ENCODE data around the gene ITPRIPL1.

DNA sequence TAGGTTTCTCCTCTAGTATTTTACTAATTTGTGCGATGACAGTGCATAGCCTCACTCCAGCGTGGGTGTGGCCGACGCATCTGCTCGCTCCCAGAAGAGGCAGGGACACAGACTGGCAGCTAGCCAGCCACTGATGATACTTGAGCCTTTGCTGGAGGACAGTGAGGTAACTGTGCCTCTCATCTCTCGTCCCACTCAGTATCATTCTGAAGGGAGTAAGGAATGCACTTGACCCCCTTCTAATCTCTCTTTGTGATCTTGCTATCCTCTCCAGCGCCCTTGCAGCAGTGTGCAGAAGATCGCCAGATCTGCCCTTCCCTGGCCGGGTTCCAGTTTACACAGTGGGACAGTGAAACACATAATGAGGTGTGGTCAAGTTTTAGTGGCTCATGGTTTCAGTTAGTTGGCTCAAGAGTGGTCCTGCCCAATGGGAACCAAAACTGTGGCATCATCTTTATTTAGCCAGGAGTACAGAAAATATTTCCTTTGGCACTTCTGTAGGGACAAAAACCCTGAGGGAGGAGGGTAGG, 28.0 kb downstream of the ITPRIPL1 start:
- TF ChIP-seq POLR2A (IDR thresholded peaks at IDR 0.05) (no peak), EP300 (IDR thresholded peaks at IDR 0.05) (no peak)
- TF ChIP-seq, protein P1, sequence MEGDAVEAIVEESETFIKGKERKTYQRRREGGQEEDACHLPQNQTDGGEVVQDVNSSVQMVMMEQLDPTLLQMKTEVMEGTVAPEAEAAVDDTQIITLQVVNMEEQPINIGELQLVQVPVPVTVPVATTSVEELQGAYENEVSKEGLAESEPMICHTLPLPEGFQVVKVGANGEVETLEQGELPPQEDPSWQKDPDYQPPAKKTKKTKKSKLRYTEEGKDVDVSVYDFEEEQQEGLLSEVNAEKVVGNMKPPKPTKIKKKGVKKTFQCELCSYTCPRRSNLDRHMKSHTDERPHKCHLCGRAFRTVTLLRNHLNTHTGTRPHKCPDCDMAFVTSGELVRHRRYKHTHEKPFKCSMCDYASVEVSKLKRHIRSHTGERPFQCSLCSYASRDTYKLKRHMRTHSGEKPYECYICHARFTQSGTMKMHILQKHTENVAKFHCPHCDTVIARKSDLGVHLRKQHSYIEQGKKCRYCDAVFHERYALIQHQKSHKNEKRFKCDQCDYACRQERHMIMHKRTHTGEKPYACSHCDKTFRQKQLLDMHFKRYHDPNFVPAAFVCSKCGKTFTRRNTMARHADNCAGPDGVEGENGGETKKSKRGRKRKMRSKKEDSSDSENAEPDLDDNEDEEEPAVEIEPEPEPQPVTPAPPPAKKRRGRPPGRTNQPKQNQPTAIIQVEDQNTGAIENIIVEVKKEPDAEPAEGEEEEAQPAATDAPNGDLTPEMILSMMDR (IDR thresholded peaks at IDR 0.05), result no peak

Data from ovary (tissue), 3 donors.